Mesendoderm (in vitro differentiated cells): ENCODE results near the gene SRC.

Experiments used
- DNase-seq: peaks from one replicate; pipeline ENCODE4 v3.0.0; 2013
- H2AK5ac ChIP-seq: 2 replicates; pipeline ENCODE4 v1.6.1; 2013; ENCODE audit warnings: low read length, inconsistent platforms
- H2BK120ac ChIP-seq: 2 replicates; pipeline ENCODE4 v1.6.1; 2013; ENCODE audit warnings: low read depth, mild to moderate bottlenecking, low read length, moderate library complexity, mixed read lengths
- H2BK15ac ChIP-seq: replicated peaks from 2 replicates; pipeline ENCODE4 v1.6.1; 2013; ENCODE audit warnings: low read depth, mild to moderate bottlenecking, moderate library complexity
- H2BK5ac ChIP-seq: 2 replicates; pipeline ENCODE4 v1.6.1; 2013; ENCODE audit warnings: low read length, inconsistent platforms
- H3K18ac ChIP-seq: 2 replicates; pipeline ENCODE4 v1.6.1; 2013; ENCODE audit warnings: mild to moderate bottlenecking, low read length, mixed read lengths
- H3K23ac ChIP-seq: one replicate; pipeline ENCODE4 v1.6.1; 2013; ENCODE audit warnings: low read length
- H3K27ac ChIP-seq: 2 replicates; pipeline ENCODE4 v1.5.1; 2013; ENCODE audit warnings: low read depth, mild to moderate bottlenecking, inconsistent platforms, low read length, moderate library complexity
- H3K27me3 ChIP-seq: 2 replicates; pipeline ENCODE4 v1.6.1; 2013; ENCODE audit warnings: low read length, control low read depth, mild to moderate bottlenecking, inconsistent platforms; ENCODE audit not compliant: insufficient read depth, poor library complexity
- H3K36me3 ChIP-seq: 2 replicates; pipeline ENCODE4 v1.6.1; 2013; ENCODE audit warnings: low read length, inconsistent platforms; ENCODE audit not compliant: control insufficient read depth, insufficient read depth
- H3K4ac ChIP-seq: one replicate; pipeline ENCODE4 v1.6.1; 2013; ENCODE audit warnings: low read depth, mild to moderate bottlenecking, low read length, moderate library complexity
- H3K4me1 ChIP-seq: 2 replicates; pipeline ENCODE4 v1.6.1; 2013; ENCODE audit warnings: low read depth, low read length, inconsistent platforms; ENCODE audit not compliant: control insufficient read depth
- H3K4me2 ChIP-seq: 2 replicates; pipeline ENCODE4 v1.6.1; 2013; ENCODE audit warnings: low read length
- H3K4me3 ChIP-seq: 2 replicates; pipeline ENCODE4 v1.5.1; 2013; ENCODE audit warnings: mild to moderate bottlenecking, low read length
- H3K56ac ChIP-seq: one replicate; pipeline ENCODE4 v1.6.1; 2013; ENCODE audit warnings: low read length
- H3K79me1 ChIP-seq: 2 replicates; pipeline ENCODE4 v1.6.1; 2013; ENCODE audit warnings: low read length, inconsistent platforms
- H3K79me2 ChIP-seq: 2 replicates; pipeline ENCODE4 v1.6.1; 2013; ENCODE audit warnings: mild to moderate bottlenecking, low read length; ENCODE audit not compliant: control insufficient read depth, insufficient read depth
- H3K9ac ChIP-seq: 2 replicates; pipeline ENCODE4 v1.6.1; 2013; ENCODE audit warnings: low read length, inconsistent platforms
- H4K5ac ChIP-seq: one replicate; pipeline ENCODE4 v1.6.1; 2013; ENCODE audit warnings: low read length
- H4K8ac ChIP-seq: one replicate; pipeline ENCODE4 v1.6.1; 2013; ENCODE audit warnings: low read depth, mild to moderate bottlenecking, control low read depth, low read length, moderate library complexity
- WGBS: extraction: QIAGEN DNeasy Blood & Tissue Kit; methylation state at CpG from one replicate; pipeline ENCODE4 v1.1.7; 2013; ENCODE audit warnings: low lambda C conversion rate, missing lambda C conversion rate; ENCODE audit not compliant: insufficient coverage; ENCODE audit errors: extremely low coverage; 5-methylcytosine and 5-hydroxymethylcytosine counted together

SRC gene

GRCh38 chr20:37350649-37351574 lies 5.0 kb downstream of the SRC start:
- no peaks in the 10 kb centered on the region for H3K4me1 ChIP-seq
- H3K4ac ChIP-seq: no peak overlapping the region
- H4K5ac ChIP-seq: no peak overlapping the region
- H2BK15ac ChIP-seq: no peak overlapping the region
- no peaks in the 10 kb centered on the region for H3K36me3 ChIP-seq
- H3K18ac ChIP-seq: no peak overlapping the region
- H3K27me3 ChIP-seq: no peaks in the 10 kb centered on the region
- no peak overlapping the region for H3K4me3 ChIP-seq
- H2BK5ac ChIP-seq: no peak overlapping the region
- WGBS: no CpG with 5 or more reads among the region's 7 CpGs
- peaks cover 69% of the 10 kb centered on the region for H3K79me1 ChIP-seq
- no peak overlapping the region for H2BK120ac ChIP-seq
- no peak overlapping the region for H3K9ac ChIP-seq
- no peak overlapping the region for H4K8ac ChIP-seq
- no peak overlapping the region for H3K56ac ChIP-seq
- H2AK5ac ChIP-seq: no peak overlapping the region
- peak; percentile 35 for DNase-seq
- H3K27ac ChIP-seq: no peak overlapping the region
- no peak overlapping the region for H3K4me2 ChIP-seq
- H3K23ac ChIP-seq: no peak overlapping the region
- H3K79me2 ChIP-seq: peaks cover 85% of the 10 kb centered on the region

- Histone ChIP-seq H3K4me3 (no peak overlapping the region), H3K4me2 (no peak overlapping the region), H2BK5ac (no peak overlapping the region), H2BK15ac (no peak overlapping the region), H3K9ac (no peak overlapping the region), H3K36me3 (no peaks in the 10 kb centered on the region), H3K79me2 (peaks cover 91% of the 10 kb centered on the region), H3K27ac (no peak overlapping the region), H3K23ac (no peak overlapping the region), H3K4me1 (no peaks in the 10 kb centered on the region), H3K4ac (no peak overlapping the region), H3K18ac (no peak overlapping the region), H4K5ac (no peak overlapping the region), H3K79me1 (peaks cover 72% of the 10 kb centered on the region), H4K8ac (no peak overlapping the region), H3K27me3 (no peaks in the 10 kb centered on the region), H3K56ac (no peak overlapping the region), H2AK5ac (no peak overlapping the region), H2BK120ac (no peak overlapping the region)
- no CpG with 5 or more reads among the region's 12 CpGs for WGBS
- DNase-seq: no peak
Observed at GRCh38 chr20:37351689-37352607, 6.0 kb downstream of the SRC start.

- H4K8ac ChIP-seq: no peak overlapping the region
- H3K4ac ChIP-seq: no peak overlapping the region
- no peak overlapping the region for H3K56ac ChIP-seq
- no peak overlapping the region for H3K27ac ChIP-seq
- no peak overlapping the region for H2BK5ac ChIP-seq
- H3K79me1 ChIP-seq: peaks cover 71% of the 10 kb centered on the region
- no peak overlapping the region for H3K18ac ChIP-seq
- H3K4me2 ChIP-seq: no peak overlapping the region
- no peak overlapping the region for H2BK120ac ChIP-seq
- H3K4me3 ChIP-seq: no peak overlapping the region
- H4K5ac ChIP-seq: no peak overlapping the region
- H3K9ac ChIP-seq: no peak overlapping the region
- no peaks in the 10 kb centered on the region for H3K27me3 ChIP-seq
- DNase-seq: no peak
- no peak overlapping the region for H2BK15ac ChIP-seq
- H2AK5ac ChIP-seq: no peak overlapping the region
- peaks cover 90% of the 10 kb centered on the region for H3K79me2 ChIP-seq
- no CpG with 5 or more reads among the region's 11 CpGs for WGBS
- no peak overlapping the region for H3K23ac ChIP-seq
- H3K36me3 ChIP-seq: no peaks in the 10 kb centered on the region
- no peaks in the 10 kb centered on the region for H3K4me1 ChIP-seq
Observed at GRCh38 chr20:37352608-37352980, 6.7 kb downstream of the SRC start.

GRCh38 chr20:37353285-37353849 lies 7.4 kb downstream of the SRC start:
- Histone ChIP-seq H2BK5ac (no peak overlapping the region), H3K4me1 (no peaks in the 10 kb centered on the region), H3K9ac (no peak overlapping the region), H3K56ac (no peak overlapping the region), H4K8ac (no peak overlapping the region), H2AK5ac (no peak overlapping the region), H3K27ac (no peak overlapping the region), H3K79me1 (peaks cover 68% of the 10 kb centered on the region), H3K4me2 (no peak overlapping the region), H3K4me3 (no peak overlapping the region), H3K23ac (no peak overlapping the region), H3K79me2 (peaks cover 90% of the 10 kb centered on the region), H3K18ac (no peak overlapping the region), H2BK120ac (no peak overlapping the region), H2BK15ac (no peak overlapping the region), H3K36me3 (no peaks in the 10 kb centered on the region), H4K5ac (no peak overlapping the region), H3K27me3 (no peaks in the 10 kb centered on the region), H3K4ac (no peak overlapping the region)
- DNase-seq: no peak
- no CpG with 5 or more reads among the region's 13 CpGs for WGBS

- Histone ChIP-seq H3K4me1 (no peaks in the 10 kb centered on the region), H2BK120ac (no peak overlapping the region), H4K8ac (no peak overlapping the region), H3K4me3 (no peak overlapping the region), H3K9ac (no peak overlapping the region), H3K23ac (no peak overlapping the region), H2BK5ac (no peak overlapping the region), H3K18ac (no peak overlapping the region), H3K27ac (no peak overlapping the region), H3K4ac (no peak overlapping the region), H3K56ac (no peak overlapping the region), H3K27me3 (no peaks in the 10 kb centered on the region), H2AK5ac (no peak overlapping the region), H3K36me3 (no peaks in the 10 kb centered on the region), H3K79me2 (peaks cover 87% of the 10 kb centered on the region), H3K4me2 (no peak overlapping the region), H2BK15ac (no peak overlapping the region), H3K79me1 (peaks cover 68% of the 10 kb centered on the region), H4K5ac (no peak overlapping the region)
- no CpG with 5 or more reads among the region's 18 CpGs for WGBS
- DNase-seq: no peak
Observed at GRCh38 chr20:37354210-37355195, 8.6 kb downstream of the SRC start.
